Loucy (cell line): ENCODE results near the gene LONRF3.

ENCODE experiments used
- H2AFZ ChIP-seq: fragments of 200-600 bp; sonication (generic); 2 replicates; pipeline ENCODE4 v1.6.0; 2016; ENCODE audit warnings: antibody characterized with exemption, mild to moderate bottlenecking, low read length, moderate library complexity
- H3F3A ChIP-seq: fragments of 200-600 bp; 2 replicates; pipeline ENCODE4 v1.6.0; 2016; ENCODE audit warnings: antibody characterized with exemption, low read depth, mild to moderate bottlenecking
- H3K27me3 ChIP-seq: fragments of 200-600 bp; sonication (generic); 2 replicates; pipeline ENCODE4 v1.6.1; 2014; ENCODE audit warnings: low read length, mild to moderate bottlenecking; ENCODE audit not compliant: insufficient read depth, poor library complexity, severe bottlenecking
- H3K36me3 ChIP-seq: fragments of 200-600 bp; sonication (generic); 2 replicates; pipeline ENCODE4 v1.6.1; 2016; ENCODE audit warnings: low read length; ENCODE audit not compliant: insufficient read depth
- H3K4me1 ChIP-seq: fragments of 200-600 bp; sonication (generic); 2 replicates; pipeline ENCODE4 v1.5.1; 2014; ENCODE audit warnings: low read length, mild to moderate bottlenecking; ENCODE audit not compliant: insufficient read depth, poor library complexity, severe bottlenecking
- H3K4me2 ChIP-seq: fragments of 200-600 bp; sonication (generic); 2 replicates; pipeline ENCODE4 v1.6.0; 2014; ENCODE audit warnings: antibody characterized with exemption, low read length, low read depth, mild to moderate bottlenecking; ENCODE audit not compliant: poor library complexity, severe bottlenecking
- H3K4me3 ChIP-seq: fragments of 200-600 bp; sonication (generic); 2 replicates; pipeline ENCODE4 v1.5.1; 2014; ENCODE audit warnings: low read length, mild to moderate bottlenecking, mixed read lengths; ENCODE audit not compliant: poor library complexity, severe bottlenecking
- H3K79me2 ChIP-seq: fragments of 200-600 bp; sonication (generic); 2 replicates; pipeline ENCODE4 v1.6.1; 2014; ENCODE audit warnings: low read length; ENCODE audit not compliant: insufficient read depth
- H3K9ac ChIP-seq: fragments of 200-600 bp; sonication (generic); 2 replicates; pipeline ENCODE4 v1.6.0; 2014; ENCODE audit warnings: mild to moderate bottlenecking, low read depth, low read length, moderate library complexity; ENCODE audit not compliant: poor library complexity, severe bottlenecking
- H3K9me2 ChIP-seq: fragments of 200-600 bp; sonication (generic); replicated peaks from 2 replicates; pipeline ENCODE4 v1.6.1; 2016; ENCODE audit warnings: low read depth, low read length, mixed read lengths
- H3K9me3 ChIP-seq: fragments of 200-600 bp; sonication (generic); 2 replicates; pipeline ENCODE4 v1.6.1; 2014; ENCODE audit warnings: mild to moderate bottlenecking, antibody characterized with exemption, low read length, low read depth; ENCODE audit not compliant: insufficient read depth
- H4K20me1 ChIP-seq: fragments of 200-600 bp; sonication (generic); 2 replicates; pipeline ENCODE4 v1.6.0; 2014; ENCODE audit warnings: antibody characterized with exemption, low read length, mild to moderate bottlenecking; ENCODE audit not compliant: insufficient read depth, poor library complexity, severe bottlenecking
- EZH2phosphoT487 ChIP-seq: fragments of 200-600 bp; IDR thresholded peaks from 2 replicates; pipeline ENCODE4 v1.6.1; 2018; ENCODE audit warnings: antibody characterized with exemption, mild to moderate bottlenecking, moderate library complexity, borderline replicate concordance
- TF ChIP-seq, protein P1 (sequence below): fragments of 200-600 bp; sonication (generic); conservative IDR thresholded peaks from 2 replicates; pipeline ENCODE4 v1.5.1; 2014; ENCODE audit warnings: mild to moderate bottlenecking, antibody characterized with exemption, low read length

LONRF3 gene

GRCh38 chrX:118973389-118974087 lies 880 bp upstream of the LONRF3 start:
- Histone ChIP-seq H3K9ac (no peak overlapping the region), H3K27me3 (no peaks in the 10 kb centered on the region), H3K4me2 (no peak overlapping the region), H3F3A (no peaks in the 10 kb centered on the region), H2AFZ (no peak overlapping the region), H3K9me3 (no peaks in the 10 kb centered on the region), H3K36me3 (no peaks in the 10 kb centered on the region), H4K20me1 (no peaks in the 10 kb centered on the region), H3K9me2 (no peaks in the 10 kb centered on the region), H3K4me3 (no peak overlapping the region), H3K79me2 (no peaks in the 10 kb centered on the region), H3K4me1 (no peaks in the 10 kb centered on the region)
- no peak for TF ChIP-seq EZH2phosphoT487
- TF ChIP-seq, protein P1, sequence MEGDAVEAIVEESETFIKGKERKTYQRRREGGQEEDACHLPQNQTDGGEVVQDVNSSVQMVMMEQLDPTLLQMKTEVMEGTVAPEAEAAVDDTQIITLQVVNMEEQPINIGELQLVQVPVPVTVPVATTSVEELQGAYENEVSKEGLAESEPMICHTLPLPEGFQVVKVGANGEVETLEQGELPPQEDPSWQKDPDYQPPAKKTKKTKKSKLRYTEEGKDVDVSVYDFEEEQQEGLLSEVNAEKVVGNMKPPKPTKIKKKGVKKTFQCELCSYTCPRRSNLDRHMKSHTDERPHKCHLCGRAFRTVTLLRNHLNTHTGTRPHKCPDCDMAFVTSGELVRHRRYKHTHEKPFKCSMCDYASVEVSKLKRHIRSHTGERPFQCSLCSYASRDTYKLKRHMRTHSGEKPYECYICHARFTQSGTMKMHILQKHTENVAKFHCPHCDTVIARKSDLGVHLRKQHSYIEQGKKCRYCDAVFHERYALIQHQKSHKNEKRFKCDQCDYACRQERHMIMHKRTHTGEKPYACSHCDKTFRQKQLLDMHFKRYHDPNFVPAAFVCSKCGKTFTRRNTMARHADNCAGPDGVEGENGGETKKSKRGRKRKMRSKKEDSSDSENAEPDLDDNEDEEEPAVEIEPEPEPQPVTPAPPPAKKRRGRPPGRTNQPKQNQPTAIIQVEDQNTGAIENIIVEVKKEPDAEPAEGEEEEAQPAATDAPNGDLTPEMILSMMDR: no peak

GRCh38 chrX:118974908-118975671 lies 672 bp downstream of the LONRF3 start:
- TF ChIP-seq EZH2phosphoT487: no peak
- H2AFZ ChIP-seq: no peak overlapping the region
- H3K27me3 ChIP-seq: no peaks in the 10 kb centered on the region
- H3F3A ChIP-seq: no peaks in the 10 kb centered on the region
- no peaks in the 10 kb centered on the region for H3K4me1 ChIP-seq
- no peaks in the 10 kb centered on the region for H4K20me1 ChIP-seq
- no peaks in the 10 kb centered on the region for H3K9me2 ChIP-seq
- no peaks in the 10 kb centered on the region for H3K36me3 ChIP-seq
- H3K4me3 ChIP-seq: no peak overlapping the region
- H3K9ac ChIP-seq: no peak overlapping the region
- H3K79me2 ChIP-seq: no peaks in the 10 kb centered on the region
- no peak overlapping the region for H3K4me2 ChIP-seq
- H3K9me3 ChIP-seq: no peaks in the 10 kb centered on the region

DNA sequence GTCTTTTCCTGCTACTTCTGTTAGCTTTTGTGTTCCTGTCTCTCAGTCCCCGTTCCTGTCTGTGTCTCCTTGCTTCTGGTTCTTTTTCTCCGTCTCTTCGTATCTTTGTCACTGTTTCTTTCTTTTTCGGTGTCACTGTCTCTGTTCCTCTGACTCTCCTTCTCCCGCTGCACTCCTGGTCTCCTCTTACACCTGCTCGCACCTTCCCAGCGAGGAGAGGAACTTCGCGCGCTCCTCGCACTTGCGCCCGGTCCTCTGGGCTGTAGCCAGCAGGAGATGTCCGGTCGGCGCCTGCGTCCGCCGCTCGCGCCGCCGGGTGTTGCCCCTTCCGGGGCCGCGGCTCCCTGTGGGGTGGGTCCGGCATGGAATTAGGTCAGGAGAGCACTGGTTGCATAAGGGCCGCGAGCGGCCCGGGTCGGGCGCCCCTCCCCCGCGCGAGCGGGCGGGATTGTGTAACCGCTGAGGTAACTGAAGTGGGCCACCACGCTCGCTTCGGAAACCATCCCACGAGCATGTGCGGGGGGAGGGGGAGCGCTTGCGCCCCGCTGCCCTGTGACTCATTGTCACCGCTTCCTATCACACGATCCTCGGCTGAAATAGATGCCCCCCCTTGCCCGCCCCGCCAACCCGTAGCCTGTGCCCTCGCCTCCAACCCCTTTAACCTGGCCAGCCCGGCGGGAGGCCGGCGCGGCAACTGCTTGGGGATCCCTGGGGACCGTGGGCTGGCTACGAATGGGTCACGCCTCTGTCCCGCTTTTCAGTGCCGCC lies 1.6 kb downstream of the LONRF3 start:
- no peak overlapping the region for H3K4me3 ChIP-seq
- no peaks in the 10 kb centered on the region for H3K36me3 ChIP-seq
- H3K9me3 ChIP-seq: no peaks in the 10 kb centered on the region
- H3K79me2 ChIP-seq: no peaks in the 10 kb centered on the region
- no peak overlapping the region for H3K4me2 ChIP-seq
- no peaks in the 10 kb centered on the region for H3F3A ChIP-seq
- no peak overlapping the region for H2AFZ ChIP-seq
- H3K4me1 ChIP-seq: no peaks in the 10 kb centered on the region
- no peak overlapping the region for H3K9ac ChIP-seq
- no peak for TF ChIP-seq EZH2phosphoT487
- TF ChIP-seq, protein P1: no peak
- H4K20me1 ChIP-seq: no peaks in the 10 kb centered on the region
- no peaks in the 10 kb centered on the region for H3K9me2 ChIP-seq
- no peaks in the 10 kb centered on the region for H3K27me3 ChIP-seq
